ENCODE measurements around the gene PHF2. TPM values are rescaled to one million over a fixed set of nuclear protein-coding genes. Genes with fewer than 3 reads are reported as not detected.
A peak's percentile ranks its signal among the peaks of the same experiment; 100 is the strongest.
"Not testable (repeated sequence)": the region's sequence is repeated elsewhere in the genome, so short reads cannot be mapped to it uniquely, and the experiment has no call there.

The PHF2 gene
- total RNA-seq, 2 experiments from 2014 or later: 16.0 to 16.5 TPM

DNA sequence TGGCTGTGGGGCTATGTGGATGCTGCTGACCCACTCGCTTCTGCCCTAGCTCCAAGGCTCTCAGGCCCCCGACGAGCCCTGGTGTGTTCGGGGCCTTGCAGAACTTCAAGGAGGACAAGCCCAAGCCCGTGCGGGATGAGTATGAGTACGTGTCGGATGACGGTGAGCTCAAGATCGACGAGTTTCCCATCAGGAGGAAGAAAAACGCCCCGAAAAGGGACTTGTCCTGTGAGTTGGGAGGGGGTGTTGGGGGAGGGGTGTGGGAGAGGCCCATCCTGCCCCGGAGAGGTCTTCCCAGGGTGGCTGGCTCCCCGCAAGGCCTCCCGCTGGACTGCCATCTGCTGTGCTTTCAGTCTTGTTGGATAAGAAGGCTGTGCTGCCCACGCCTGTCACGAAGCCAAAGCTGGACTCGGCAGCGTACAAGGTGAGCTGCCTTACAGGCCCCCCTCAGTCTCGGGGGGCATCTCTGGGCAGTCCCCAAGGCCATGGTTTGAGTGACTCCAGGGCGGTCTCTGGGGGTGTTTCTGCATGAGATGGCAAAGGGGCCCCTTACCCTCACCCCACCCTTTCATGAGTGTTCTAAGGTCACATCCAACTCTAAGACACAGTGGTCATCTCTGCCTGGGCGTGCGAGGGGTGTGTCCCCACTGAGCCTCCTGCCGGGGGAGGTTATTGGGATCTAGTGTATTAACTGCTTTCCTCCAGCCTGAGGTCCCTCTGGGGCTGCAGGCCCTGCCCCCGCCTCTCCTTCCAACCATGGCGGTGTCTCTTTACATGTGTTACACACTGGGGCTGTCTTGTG is 89.5 kb downstream of the PHF2 start:
- CTCF ChIA-PET: interaction anchor here (0.6 kb wide), 1 partner anchor 17 kb away, joined by 3 read pairs; no protein-coding TSS in a partner anchor
- intact Hi-C loops (cut with DNase I, micrococcal nuclease): no loop called here
- H3K4me3 Mint-ChIP-seq: no peak overlapping the region
- POLR2A ChIA-PET: no interaction called here
- DNase-seq: peak; percentile 1
- no peaks in the 10 kb centered on the region for H3K4me1 Mint-ChIP-seq
- peaks cover 4% of the 10 kb centered on the region for H3K36me3 Mint-ChIP-seq (ENCODE audit: low read depth)
- H3K9me3 Mint-ChIP-seq (ENCODE audit: low read depth): no peaks in the 10 kb centered on the region
- no peak for ATAC-seq
- H3K27me3 Mint-ChIP-seq: no peaks in the 10 kb centered on the region
- no peak overlapping the region for H3K27ac Mint-ChIP-seq

DNA sequence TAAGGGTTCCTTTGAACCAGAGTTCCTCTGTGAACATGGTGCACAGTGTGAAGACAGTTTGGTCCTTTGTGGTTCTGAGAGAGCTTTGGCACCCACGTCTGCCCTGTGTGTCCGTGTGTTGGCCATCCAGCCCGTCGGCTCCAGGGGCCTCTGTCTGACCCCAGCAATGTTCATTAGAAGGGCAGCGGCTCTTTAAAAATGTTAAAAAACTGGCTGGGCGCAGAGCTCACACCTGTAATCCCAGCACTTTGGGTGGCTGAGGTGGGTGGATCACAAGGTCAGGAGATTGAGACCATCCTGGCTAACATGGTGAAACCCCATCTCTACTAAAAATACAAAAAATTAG is 90.0 kb downstream of the PHF2 start:
- H3K27ac Mint-ChIP-seq, POLR2A ChIA-PET, DNase-seq: not testable (repeated sequence)

DNA sequence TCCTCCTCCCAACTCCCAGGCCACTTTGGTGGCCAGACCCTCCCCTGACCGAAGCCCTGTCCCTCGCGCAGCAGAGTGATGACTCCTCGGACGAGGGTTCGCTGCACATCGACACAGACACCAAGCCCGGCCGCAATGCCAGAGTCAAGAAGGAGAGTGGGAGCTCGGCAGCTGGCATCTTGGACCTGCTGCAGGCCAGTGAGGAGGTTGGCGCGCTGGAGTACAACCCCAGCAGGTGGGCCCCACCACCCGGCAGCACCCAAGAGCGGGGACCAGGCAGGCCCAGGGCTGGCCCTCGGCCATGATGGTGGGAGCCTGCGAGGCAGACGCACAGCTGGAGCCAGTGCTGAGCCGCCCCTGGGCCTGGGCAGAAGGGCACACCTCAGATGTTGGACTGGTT is 90.6 kb downstream of the PHF2 start:
- DNase-seq: peak; percentile 2
- Mint-ChIP-seq H3K36me3 (ENCODE audit: low read depth) (peaks cover 4% of the 10 kb centered on the region), H3K4me1 (no peaks in the 10 kb centered on the region), H3K27ac (no peak overlapping the region), H3K27me3 (no peaks in the 10 kb centered on the region), H3K4me3 (no peak overlapping the region), H3K9me3 (ENCODE audit: low read depth) (no peaks in the 10 kb centered on the region)
- ChIA-PET POLR2A (no interaction called here), CTCF (no interaction called here)
- no peak for ATAC-seq
- intact Hi-C loops (cut with DNase I, micrococcal nuclease): no loop called here

More for the DNA sequence above, 90.0 kb downstream of the PHF2 start:
- H3K27me3 Mint-ChIP-seq; H3K4me1 Mint-ChIP-seq; H3K4me3 Mint-ChIP-seq; ATAC-seq; intact Hi-C loops (cut with DNase I, micrococcal nuclease); CTCF ChIA-PET; H3K36me3 Mint-ChIP-seq (ENCODE audit: low read depth); H3K9me3 Mint-ChIP-seq (ENCODE audit: low read depth): not testable (repeated sequence)

DNA sequence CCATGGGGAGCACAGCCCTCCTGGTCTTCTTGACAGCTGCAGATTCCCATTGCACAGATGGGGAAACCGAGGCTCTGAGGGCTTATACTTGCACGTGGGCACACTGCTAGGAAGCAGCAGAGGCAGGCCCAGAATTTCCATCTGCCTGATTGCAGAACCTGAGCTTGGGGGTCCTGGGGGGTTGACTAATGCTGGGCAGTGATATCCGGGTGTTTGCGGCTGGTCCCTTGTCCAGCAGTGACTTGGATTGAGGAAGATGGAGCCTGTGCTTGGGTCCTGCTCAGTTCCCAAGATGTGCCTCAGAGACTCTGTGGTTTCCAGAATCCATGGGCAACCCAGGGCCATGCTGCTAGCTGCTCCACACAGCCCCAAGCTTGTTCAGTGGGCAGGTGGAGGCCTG is 91.2 kb downstream of the PHF2 start:
- CTCF ChIA-PET: no interaction called here
- Mint-ChIP-seq H3K9me3 (ENCODE audit: low read depth) (no peaks in the 10 kb centered on the region), H3K27me3 (no peaks in the 10 kb centered on the region), H3K36me3 (ENCODE audit: low read depth) (peaks cover 4% of the 10 kb centered on the region), H3K4me1 (no peaks in the 10 kb centered on the region), H3K4me3 (no peak overlapping the region), H3K27ac (no peak overlapping the region)
- DNase-seq (peak; percentile 1), ATAC-seq (no peak)
- intact Hi-C loops (cut with DNase I, micrococcal nuclease): no loop called here
- POLR2A ChIA-PET: no interaction called here

DNA sequence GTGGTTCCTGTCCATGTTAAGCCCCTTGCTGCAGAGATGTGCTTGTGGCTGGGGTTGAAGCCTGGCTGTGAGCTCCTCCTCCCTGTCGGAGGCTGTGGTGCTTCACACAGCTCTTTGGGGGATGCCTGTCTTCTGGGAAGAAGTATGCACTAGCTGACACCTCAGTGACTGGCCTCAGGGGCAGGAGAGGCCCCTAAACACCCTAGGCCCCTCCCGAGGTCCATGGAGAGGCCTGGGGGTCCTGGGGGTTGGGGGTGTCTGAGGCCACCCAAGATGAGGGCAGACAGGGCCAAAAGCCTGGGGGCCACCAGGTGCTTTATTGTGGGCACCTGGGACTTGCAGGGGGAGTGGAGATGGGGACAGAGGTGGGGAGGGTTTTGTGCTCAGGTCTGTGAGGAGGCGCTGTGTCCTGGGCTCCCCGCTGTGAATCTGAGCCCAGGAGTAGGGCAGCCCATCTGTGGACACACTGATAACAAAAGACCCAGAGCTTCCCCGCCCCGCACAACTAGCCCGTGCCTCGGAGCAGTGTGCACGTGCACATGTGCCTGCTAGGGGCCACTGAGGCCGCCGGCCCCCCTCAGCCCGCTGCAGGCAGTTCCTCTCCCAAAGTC is 92.0 kb downstream of the PHF2 start:
- Mint-ChIP-seq H3K4me3 (no peak overlapping the region), H3K9me3 (ENCODE audit: low read depth) (no peaks in the 10 kb centered on the region), H3K36me3 (ENCODE audit: low read depth) (peaks cover 5% of the 10 kb centered on the region), H3K27me3 (no peaks in the 10 kb centered on the region), H3K27ac (no peak overlapping the region), H3K4me1 (no peaks in the 10 kb centered on the region)
- intact Hi-C loops (cut with DNase I, micrococcal nuclease): no loop called here
- no peak for ATAC-seq
- ChIA-PET CTCF (no interaction called here), POLR2A (no interaction called here)
- DNase-seq: peak; percentile 2

DNA sequence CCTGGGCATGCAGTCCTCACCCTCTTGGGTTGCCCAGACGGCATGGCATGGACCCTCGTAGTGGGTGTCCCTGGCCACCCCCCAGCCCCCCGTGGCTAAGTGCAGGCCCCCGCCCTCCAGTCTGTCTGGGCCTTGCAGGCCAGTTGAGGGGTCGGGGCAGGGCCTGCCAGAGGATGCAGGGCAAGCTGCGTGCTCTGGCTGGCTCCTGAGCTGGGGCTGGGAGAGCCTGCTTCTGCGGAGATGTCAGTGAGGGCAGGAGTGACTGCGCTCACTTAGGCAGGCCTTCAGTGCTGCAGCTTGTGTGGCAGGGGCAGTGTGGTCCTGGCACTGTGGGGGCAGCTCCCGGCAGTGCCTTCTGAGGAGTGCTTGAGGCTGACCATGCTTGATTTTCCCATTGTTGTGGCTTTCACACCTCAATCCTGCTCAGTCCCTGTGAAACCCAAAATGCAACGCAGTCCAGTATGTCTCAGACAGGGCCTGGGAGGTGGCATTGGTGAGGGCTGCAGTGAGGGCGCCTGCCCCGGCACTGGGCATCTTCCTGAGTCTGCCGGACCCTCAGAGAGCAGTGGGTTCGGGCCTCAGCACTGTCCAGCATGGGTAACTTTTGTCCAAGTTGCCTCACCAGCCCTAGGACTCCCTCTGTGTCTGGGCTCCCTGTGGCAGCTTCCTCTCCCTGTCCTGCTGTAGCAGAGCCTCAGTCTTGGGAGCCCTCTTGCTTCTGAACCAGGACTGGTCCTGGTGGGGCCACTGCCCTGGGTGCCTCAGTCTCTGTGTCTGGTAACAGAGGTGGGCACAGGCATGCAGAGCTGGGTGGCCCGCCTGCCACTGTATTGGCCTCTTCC is 93.0 kb downstream of the PHF2 start:
- Mint-ChIP-seq H3K4me1 (no peaks in the 10 kb centered on the region), H3K9me3 (ENCODE audit: low read depth) (no peaks in the 10 kb centered on the region), H3K27me3 (no peaks in the 10 kb centered on the region), H3K4me3 (no peak overlapping the region), H3K27ac (no peak overlapping the region), H3K36me3 (ENCODE audit: low read depth) (peaks cover 9% of the 10 kb centered on the region)
- intact Hi-C loops (cut with DNase I, micrococcal nuclease): no loop called here
- CTCF ChIA-PET: interaction anchor here (0.6 kb wide), 2 partner anchors 152 to 573 kb away, joined by 3 read pairs; no protein-coding TSS in a partner anchor
- ATAC-seq (no peak), DNase-seq (peak; percentile 1)
- POLR2A ChIA-PET: no interaction called here

DNA sequence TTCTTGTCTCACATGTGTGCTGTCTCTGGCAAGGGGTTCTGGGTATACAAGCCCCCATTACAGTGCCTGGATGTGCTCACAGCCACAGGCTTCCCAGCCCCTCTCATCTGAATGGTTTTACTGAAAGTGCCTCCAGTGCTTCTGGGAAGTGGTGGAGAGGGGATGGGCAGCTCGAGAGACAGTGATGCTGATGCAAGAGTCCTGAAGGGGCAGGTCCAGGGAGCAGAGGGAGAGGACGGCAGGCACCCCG is 93.5 kb downstream of the PHF2 start:
- H3K36me3 Mint-ChIP-seq (ENCODE audit: low read depth): peaks cover 10% of the 10 kb centered on the region
- no peak for ATAC-seq
- DNase-seq: no peak
- H3K27me3 Mint-ChIP-seq: no peaks in the 10 kb centered on the region
- ChIA-PET CTCF (interaction anchor here (0.6 kb wide), 1 partner anchor 152 kb away, joined by 3 read pairs; no protein-coding TSS in a partner anchor), POLR2A (no interaction called here)
- intact Hi-C loops (cut with DNase I, micrococcal nuclease): no loop called here
- no peaks in the 10 kb centered on the region for H3K9me3 Mint-ChIP-seq (ENCODE audit: low read depth)
- H3K27ac Mint-ChIP-seq: no peak overlapping the region
- no peaks in the 10 kb centered on the region for H3K4me1 Mint-ChIP-seq
- H3K4me3 Mint-ChIP-seq: no peak overlapping the region

DNA sequence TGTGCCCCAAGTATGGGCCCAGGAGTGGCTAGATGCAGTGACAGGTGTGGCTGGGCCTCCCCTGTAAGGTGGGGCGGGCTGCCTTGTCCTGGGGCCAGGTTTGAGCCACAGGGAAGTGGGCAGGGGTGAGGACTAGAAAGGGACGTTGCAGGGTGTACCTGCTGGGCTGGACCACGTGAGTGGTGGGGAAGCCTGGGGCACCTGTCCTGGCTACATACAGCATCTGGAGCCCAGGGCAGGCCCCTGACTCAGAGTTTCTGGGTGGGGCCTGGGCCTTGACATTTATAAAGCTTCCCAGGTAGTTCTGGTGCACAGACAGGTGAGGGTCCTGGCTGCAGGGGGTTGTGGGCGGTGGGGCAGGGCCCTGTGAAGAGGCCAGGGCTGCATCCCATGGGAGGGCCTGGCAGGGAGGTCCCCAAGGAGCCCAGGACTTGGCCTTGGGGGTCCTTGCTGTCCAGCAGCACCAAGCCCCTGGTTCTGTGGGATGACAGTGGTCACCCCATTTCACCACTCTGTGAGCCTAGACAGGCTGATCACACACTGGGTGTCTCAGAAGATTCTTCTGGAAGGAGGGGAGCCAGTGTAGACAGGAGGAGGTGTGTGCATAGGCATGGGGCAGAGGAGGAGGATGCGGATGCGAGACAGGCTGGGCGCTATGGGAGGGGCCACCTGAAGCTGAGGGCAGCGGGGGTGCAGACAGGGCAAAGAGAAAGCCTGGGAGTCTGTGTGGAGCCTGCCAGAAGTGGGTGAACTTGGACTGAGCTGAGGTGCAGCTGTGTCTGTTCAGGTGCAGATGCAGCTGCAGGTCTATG is 94.0 kb downstream of the PHF2 start:
- intact Hi-C loops (cut with DNase I, micrococcal nuclease): no loop called here
- ATAC-seq (peak; percentile 65), DNase-seq (peak; percentile 29)
- Mint-ChIP-seq H3K27ac (no peak overlapping the region), H3K4me1 (no peaks in the 10 kb centered on the region), H3K9me3 (ENCODE audit: low read depth) (no peaks in the 10 kb centered on the region), H3K4me3 (no peak overlapping the region), H3K36me3 (ENCODE audit: low read depth) (peaks cover 10% of the 10 kb centered on the region), H3K27me3 (no peaks in the 10 kb centered on the region)
- ChIA-PET CTCF (no interaction called here), POLR2A (no interaction called here)

DNA sequence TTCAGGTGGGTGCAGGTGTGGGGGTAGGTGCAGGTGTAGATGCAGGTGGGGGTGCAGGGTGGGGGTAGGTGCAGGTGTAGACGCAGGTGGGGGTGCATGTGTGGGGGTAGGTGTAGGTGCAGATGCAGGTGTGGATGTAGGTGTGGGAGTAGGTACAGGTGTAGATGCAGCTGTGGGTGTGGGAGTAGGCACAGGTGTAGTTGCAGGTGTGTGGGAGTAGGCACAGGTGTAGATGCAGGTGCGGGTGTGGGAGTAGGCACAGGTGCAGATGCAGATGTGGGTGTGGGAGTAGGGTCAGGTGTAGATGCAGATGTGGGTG is 94.6 kb downstream of the PHF2 start:
- intact Hi-C loops (cut with DNase I, micrococcal nuclease): no loop called here
- Mint-ChIP-seq H3K27ac (no peak overlapping the region), H3K36me3 (ENCODE audit: low read depth) (peaks cover 10% of the 10 kb centered on the region), H3K27me3 (no peaks in the 10 kb centered on the region), H3K9me3 (ENCODE audit: low read depth) (no peaks in the 10 kb centered on the region), H3K4me1 (no peaks in the 10 kb centered on the region), H3K4me3 (no peak overlapping the region)
- ATAC-seq (no peak), DNase-seq (no peak)
- CTCF ChIA-PET: no interaction called here
- POLR2A ChIA-PET: no interaction called here

DNA sequence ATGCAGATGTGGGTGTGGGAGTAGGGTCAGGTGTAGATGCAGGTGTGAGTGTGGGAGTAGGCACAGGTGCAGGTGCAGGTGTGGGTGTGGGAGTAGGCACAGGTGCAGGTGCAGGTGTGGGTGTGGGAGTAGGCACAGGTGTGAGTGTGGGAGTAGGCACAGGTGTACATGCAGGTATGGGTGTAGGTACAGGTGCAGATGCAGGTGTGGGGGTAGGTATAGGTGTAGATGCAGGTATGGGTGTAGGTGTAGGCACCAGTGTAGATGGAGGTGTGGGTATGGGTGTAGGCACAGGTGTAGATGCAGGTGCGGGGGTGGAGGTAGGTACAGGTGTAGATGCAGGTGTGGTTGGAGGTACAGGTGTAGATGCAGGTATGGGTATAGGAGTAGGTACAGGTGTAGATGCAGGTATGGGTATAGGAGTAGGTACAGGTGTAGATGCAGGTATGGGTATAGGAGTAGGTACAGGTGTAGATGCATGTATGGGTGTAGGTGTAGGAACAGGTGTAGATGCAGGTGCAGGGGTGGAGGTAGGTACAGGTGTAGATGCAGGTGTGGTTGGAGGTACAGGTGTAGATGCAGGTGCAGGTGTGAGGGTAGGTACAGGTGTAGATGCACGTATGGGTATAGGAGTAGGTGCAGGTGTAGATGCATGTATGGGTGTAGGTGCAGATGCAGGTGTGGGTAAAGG is 96.1 kb downstream of the PHF2 start:
- intact Hi-C loops (cut with DNase I, micrococcal nuclease); CTCF ChIA-PET; H3K9me3 Mint-ChIP-seq (ENCODE audit: low read depth); POLR2A ChIA-PET; H3K4me3 Mint-ChIP-seq; H3K4me1 Mint-ChIP-seq; ATAC-seq; H3K27me3 Mint-ChIP-seq; H3K27ac Mint-ChIP-seq: not testable (repeated sequence)
- peak; percentile 2 for DNase-seq
- peaks cover 17% of the 10 kb centered on the region for H3K36me3 Mint-ChIP-seq (ENCODE audit: low read depth)

DNA sequence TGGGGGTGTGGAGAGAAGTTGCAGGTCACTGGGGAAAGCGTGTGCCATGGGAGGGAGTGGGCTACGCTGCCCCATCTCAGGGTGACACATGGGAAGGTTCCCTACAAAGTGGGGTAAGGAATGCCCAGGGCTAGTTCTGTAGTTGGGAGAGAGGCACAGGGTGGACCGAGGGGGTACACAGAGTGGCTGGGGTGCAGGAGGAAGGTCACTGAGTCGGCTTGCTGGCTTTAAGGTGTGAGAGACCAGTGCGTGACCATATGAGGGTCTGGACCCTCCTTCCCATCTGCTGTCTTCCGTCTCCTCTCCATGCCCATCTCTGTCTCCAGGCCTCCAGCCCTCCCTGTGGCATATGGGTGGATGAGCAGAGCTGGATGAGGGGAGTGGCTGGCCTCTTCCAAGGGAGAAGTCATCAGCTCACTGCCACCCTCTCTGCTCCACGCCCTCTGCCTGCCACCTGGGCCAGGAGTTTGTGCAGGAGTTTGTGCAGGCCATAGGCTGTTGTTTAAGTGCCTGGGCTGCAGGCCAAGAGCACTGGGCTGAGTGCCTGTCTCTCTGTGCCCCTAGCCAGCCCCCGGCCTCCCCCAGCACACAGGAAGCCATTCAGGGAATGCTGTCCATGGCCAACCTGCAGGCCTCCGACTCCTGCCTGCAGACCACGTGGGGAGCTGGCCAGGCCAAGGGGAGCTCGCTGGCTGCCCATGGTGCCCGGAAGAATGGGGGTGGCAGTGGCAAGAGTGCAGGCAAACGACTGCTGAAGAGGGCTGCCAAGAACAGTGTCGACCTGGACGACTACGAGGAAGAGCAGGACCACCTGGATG is 96.8 kb downstream of the PHF2 start:
- peaks cover 21% of the 10 kb centered on the region for H3K36me3 Mint-ChIP-seq (ENCODE audit: low read depth)

More for the DNA sequence above, 96.8 kb downstream of the PHF2 start:
- peak; percentile 4 for DNase-seq
- no peak for ATAC-seq
- Mint-ChIP-seq H3K9me3 (ENCODE audit: low read depth) (no peaks in the 10 kb centered on the region), H3K4me1 (no peaks in the 10 kb centered on the region), H3K4me3 (no peak overlapping the region), H3K27me3 (no peaks in the 10 kb centered on the region), H3K27ac (no peak overlapping the region)
- ChIA-PET CTCF (no interaction called here), POLR2A (no interaction called here)
- intact Hi-C loops (cut with DNase I, micrococcal nuclease): no loop called here
